Epithelial cell of proximal tubule (primary cell): ENCODE measurements around the gene UBE2D2. TPM values are rescaled to one million over a fixed set of nuclear protein-coding genes. Genes with fewer than 3 reads are reported as not detected.

Experiments used
- DNase-seq: peaks from one replicate; pipeline ENCODE4 v3.0.0-alpha.2; 2011; ENCODE audit warnings: low read depth
- H3K4me3 ChIP-seq: 2 replicates; pipeline ENCODE4 v1.5.1; 2011; ENCODE audit warnings: low read depth, mild to moderate bottlenecking, low read length
- CTCF ChIP-seq: conservative IDR thresholded peaks from 2 replicates; pipeline ENCODE4 v1.5.1; 2012; ENCODE audit warnings: low read depth, mild to moderate bottlenecking, low read length
- total RNA-seq: library from RNA; depleted of rRNA; stranded (reverse); fragments of >200 nt; gene quantifications from 2 replicates; pipeline ENCODE4 v1.2.3, GENCODE V29; 2015

The UBE2D2 gene
- total RNA-seq, 1 donor from 2014 or later, result 205 TPM

DNA sequence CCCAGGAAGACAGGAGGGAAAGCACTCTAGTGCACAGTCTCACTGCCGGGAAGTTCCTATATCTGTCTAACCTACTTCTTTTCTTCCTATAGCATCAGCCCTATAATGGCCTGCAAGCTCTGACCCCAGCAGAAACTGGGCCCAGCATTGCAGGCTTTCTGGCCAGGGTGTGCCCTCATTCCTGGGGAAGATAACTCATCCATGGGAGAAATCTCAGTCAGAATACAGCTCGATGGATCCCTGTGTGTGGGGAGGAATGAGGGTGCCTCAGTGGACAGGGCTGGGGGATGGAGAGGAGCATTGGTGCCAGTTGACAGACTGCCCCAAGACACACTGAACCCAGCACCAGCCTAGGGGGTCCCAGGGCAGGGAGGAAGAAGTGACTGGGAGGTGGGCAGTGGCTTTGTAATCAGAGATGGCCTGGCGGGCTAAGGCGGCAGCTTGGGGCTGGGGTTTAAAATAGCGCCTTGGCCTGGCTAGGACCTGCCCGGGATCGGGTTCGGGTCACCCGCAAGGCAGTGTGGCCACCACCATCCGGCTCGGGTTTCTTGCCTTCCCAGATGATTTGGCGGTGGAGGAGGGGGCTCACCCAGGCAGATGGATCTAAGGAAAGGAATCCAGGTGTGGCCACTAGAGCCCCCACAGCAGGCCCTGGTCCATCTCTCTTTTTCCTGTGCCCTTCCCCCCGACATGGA lies 79.4 kb downstream of the UBE2D2 start:
- H3K4me3 ChIP-seq, result no peak overlapping the region
- no peak for TF ChIP-seq CTCF
- DNase-seq, result no peak

GRCh38 chr5:139641116-139642080 lies 80.3 kb downstream of the UBE2D2 start:
- TF ChIP-seq CTCF, result no peak
- H3K4me3 ChIP-seq, result no peak overlapping the region
- DNase-seq, result no peak

- no peak for TF ChIP-seq CTCF
- DNase-seq, result no peak
- H3K4me3 ChIP-seq, result no peak overlapping the region
These were observed 81.1 kb downstream of the UBE2D2 start for GRCh38 chr5:139642213-139642612.

GRCh38 chr5:139642891-139643871 lies 82.0 kb downstream of the UBE2D2 start:
- DNase-seq, result no peak
- TF ChIP-seq CTCF, result no peak
- peak overlapping the region; percentile 1 for H3K4me3 ChIP-seq

GRCh38 chr5:139644001-139644456 lies 82.9 kb downstream of the UBE2D2 start:
- H3K4me3 ChIP-seq, result no peak overlapping the region
- TF ChIP-seq CTCF, result no peak
- no peak for DNase-seq
